HEK293T (cell line): Measurements from ENCODE around the gene RFC3.

Experiments used
- ARNT ChIP-seq: fragments of 450-650 bp; IDR thresholded peaks from 2 replicates; pipeline ENCODE4 v1.6.1; 2017; ENCODE audit warnings: mild to moderate bottlenecking
- BHLHE40 ChIP-seq: fragments of 450-650 bp; IDR thresholded peaks from 2 replicates; pipeline ENCODE4 v1.6.1; 2016; ENCODE audit warnings: mild to moderate bottlenecking, moderate library complexity, borderline replicate concordance
- ELF4 ChIP-seq: fragments of 450-650 bp; IDR thresholded peaks from 2 replicates; pipeline ENCODE4 v1.6.1; 2017; ENCODE audit warnings: antibody characterized with exemption
- LEF1 ChIP-seq: fragments of 450-650 bp; IDR thresholded peaks from 2 replicates; pipeline ENCODE4 v1.6.1; 2017; ENCODE audit warnings: mild to moderate bottlenecking, borderline replicate concordance

- TF ChIP-seq LEF1 (no peak), BHLHE40 (no peak), ELF4 (no peak), ARNT (no peak)
These were observed 24.3 kb downstream of the RFC3 start for GRCh38 chr13:33842207-33842606.
